Measurements from ENCODE around the gene P2RX2.
A peak's percentile ranks its signal among the peaks of the same experiment; 100 is the strongest.

The P2RX2 gene

GRCh38 chr12:132571051-132571450 is 47.5 kb upstream of the P2RX2 start:
- no peak for DNase-seq (ENCODE audit: low spot score)
- Histone ChIP-seq H3K4me1 (ENCODE audit: control insufficient read depth in 2 of 2, insufficient read depth in 1 of 2, low read depth in 1 of 2, low read length in 2 of 2) (no peaks in the 10 kb centered on the region), H3K27me3 (ENCODE audit: control insufficient read depth in 3 of 3, insufficient read depth in 3 of 3, low read depth in 1 of 3, low read length in 3 of 3) (no peaks in the 10 kb centered on the region), H3K4me2 (ENCODE audit: insufficient read depth, low read length, poor library complexity, severe bottlenecking) (no peak overlapping the region), H3K79me1 (ENCODE audit: low read depth, low read length) (peaks cover 28% of the 10 kb centered on the region), H3K23ac (ENCODE audit: low read depth, low read length, poor library complexity) (no peak overlapping the region), H2BK15ac (ENCODE audit: low read length) (no peak overlapping the region), H2BK12ac (ENCODE audit: low read length) (peak overlapping the region; percentile 58), H2BK5ac (ENCODE audit: low read length) (no peak overlapping the region), H3K4me3 (ENCODE audit: low read length in 2 of 2) (no peak overlapping the region), H3K36me3 (replicated peaks in 1 of 2; ENCODE audit: control insufficient read depth in 2 of 2, insufficient read depth in 2 of 2, low read length in 2 of 2) (peaks cover 31 to 80% of the 10 kb centered on the region in 2 donors), H3K18ac (ENCODE audit: low read length) (no peak overlapping the region), H3K14ac (ENCODE audit: low read length) (no peak overlapping the region), H3K9ac (ENCODE audit: low read depth, low read length, poor library complexity) (no peak overlapping the region), H3K27ac (replicated peaks; ENCODE audit: low read length) (no peak overlapping the region), H2AK5ac (ENCODE audit: low read depth, low read length) (no peak overlapping the region), H4K91ac (ENCODE audit: low read depth, low read length, poor library complexity) (no peak overlapping the region), H3K4ac (ENCODE audit: low read length) (no peak overlapping the region), H2BK120ac (ENCODE audit: low read depth, low read length) (no peak overlapping the region), H4K8ac (ENCODE audit: low read depth, low read length) (no peak overlapping the region), H2AFZ (ENCODE audit: low read length) (no peak overlapping the region), H3K9me3 (replicated peaks in 1 of 2; ENCODE audit: control insufficient read depth in 2 of 2, insufficient read depth in 1 of 2, low read depth in 1 of 2, low read length in 2 of 2) (no peaks in the 10 kb centered on the region)
- no CpG with 5 or more reads among the region's 27 CpGs for WGBS, 2 donors (ENCODE audit: extremely low coverage in 2 of 2, insufficient read length in 2 of 2, insufficient replicate concordance in 1 of 2)

- H2BK12ac ChIP-seq (ENCODE audit: low read length) = peak overlapping the region; percentile 41
- no peak overlapping the region for H2BK120ac ChIP-seq (ENCODE audit: low read depth, low read length)
- H3K18ac ChIP-seq (ENCODE audit: low read length) = no peak overlapping the region
- peak overlapping the region; percentile 73 for H3K23ac ChIP-seq (ENCODE audit: low read depth, low read length, poor library complexity)
- no peaks in the 10 kb centered on the region for H3K4me1 ChIP-seq (ENCODE audit: control insufficient read depth in 2 of 2, insufficient read depth in 1 of 2, low read depth in 1 of 2, low read length in 2 of 2)
- no peak overlapping the region for H3K27ac ChIP-seq (replicated peaks; ENCODE audit: low read length)
- H4K91ac ChIP-seq (ENCODE audit: low read depth, low read length, poor library complexity) = no peak overlapping the region
- no peak overlapping the region for H3K4me3 ChIP-seq (ENCODE audit: low read length in 2 of 2)
- no CpG with 5 or more reads among the region's 20 CpGs for WGBS, 2 donors (ENCODE audit: extremely low coverage in 2 of 2, insufficient read length in 2 of 2, insufficient replicate concordance in 1 of 2)
- no peak overlapping the region for H2AK5ac ChIP-seq (ENCODE audit: low read depth, low read length)
- H3K36me3 ChIP-seq (replicated peaks in 1 of 2; ENCODE audit: control insufficient read depth in 2 of 2, insufficient read depth in 2 of 2, low read length in 2 of 2) = peaks cover 34 to 83% of the 10 kb centered on the region in 2 donors
- H2BK15ac ChIP-seq (ENCODE audit: low read length) = no peak overlapping the region
- DNase-seq (ENCODE audit: low spot score) = no peak
- no peak overlapping the region for H3K4ac ChIP-seq (ENCODE audit: low read length)
- no peak overlapping the region for H3K14ac ChIP-seq (ENCODE audit: low read length)
- no peaks in the 10 kb centered on the region for H3K9me3 ChIP-seq (replicated peaks in 1 of 2; ENCODE audit: control insufficient read depth in 2 of 2, insufficient read depth in 1 of 2, low read depth in 1 of 2, low read length in 2 of 2)
- peaks cover 26% of the 10 kb centered on the region for H3K79me1 ChIP-seq (ENCODE audit: low read depth, low read length)
- no peak overlapping the region for H2AFZ ChIP-seq (ENCODE audit: low read length)
- no peak overlapping the region for H3K4me2 ChIP-seq (ENCODE audit: insufficient read depth, low read length, poor library complexity, severe bottlenecking)
- no peak overlapping the region for H2BK5ac ChIP-seq (ENCODE audit: low read length)
- H4K8ac ChIP-seq (ENCODE audit: low read depth, low read length) = no peak overlapping the region
- H3K27me3 ChIP-seq (ENCODE audit: control insufficient read depth in 3 of 3, insufficient read depth in 3 of 3, low read depth in 1 of 3, low read length in 3 of 3) = no peaks in the 10 kb centered on the region
- no peak overlapping the region for H3K9ac ChIP-seq (ENCODE audit: low read depth, low read length, poor library complexity)
Observed at GRCh38 chr12:132571598-132571997, 47.0 kb upstream of the P2RX2 start.

GRCh38 chr12:132572106-132572505 is 46.5 kb upstream of the P2RX2 start:
- peak overlapping the region; percentile 82 for H4K8ac ChIP-seq (ENCODE audit: low read depth, low read length)
- H2BK12ac ChIP-seq (ENCODE audit: low read length) = peak overlapping the region; percentile 41
- no peaks in the 10 kb centered on the region for H3K9me3 ChIP-seq (replicated peaks in 1 of 2; ENCODE audit: control insufficient read depth in 2 of 2, insufficient read depth in 1 of 2, low read depth in 1 of 2, low read length in 2 of 2)
- no peak overlapping the region for H3K4me3 ChIP-seq (ENCODE audit: low read length in 2 of 2)
- H3K23ac ChIP-seq (ENCODE audit: low read depth, low read length, poor library complexity) = peak overlapping the region; percentile 73
- DNase-seq (ENCODE audit: low spot score) = no peak
- H3K4me2 ChIP-seq (ENCODE audit: insufficient read depth, low read length, poor library complexity, severe bottlenecking) = no peak overlapping the region
- no peak overlapping the region for H3K27ac ChIP-seq (replicated peaks; ENCODE audit: low read length)
- H3K9ac ChIP-seq (ENCODE audit: low read depth, low read length, poor library complexity) = peak overlapping the region; percentile 60
- H3K27me3 ChIP-seq (ENCODE audit: control insufficient read depth in 3 of 3, insufficient read depth in 3 of 3, low read depth in 1 of 3, low read length in 3 of 3) = no peaks in the 10 kb centered on the region
- H3K36me3 ChIP-seq (replicated peaks in 1 of 2; ENCODE audit: control insufficient read depth in 2 of 2, insufficient read depth in 2 of 2, low read length in 2 of 2) = peaks cover 38 to 84% of the 10 kb centered on the region in 2 donors
- H3K18ac ChIP-seq (ENCODE audit: low read length) = no peak overlapping the region
- no peak overlapping the region for H2AK5ac ChIP-seq (ENCODE audit: low read depth, low read length)
- H3K4ac ChIP-seq (ENCODE audit: low read length) = no peak overlapping the region
- H2BK120ac ChIP-seq (ENCODE audit: low read depth, low read length) = no peak overlapping the region
- no peak overlapping the region for H2BK15ac ChIP-seq (ENCODE audit: low read length)
- H2BK5ac ChIP-seq (ENCODE audit: low read length) = no peak overlapping the region
- H2AFZ ChIP-seq (ENCODE audit: low read length) = no peak overlapping the region
- no peaks in the 10 kb centered on the region for H3K4me1 ChIP-seq (ENCODE audit: control insufficient read depth in 2 of 2, insufficient read depth in 1 of 2, low read depth in 1 of 2, low read length in 2 of 2)
- H3K14ac ChIP-seq (ENCODE audit: low read length) = peak overlapping the region; percentile 21
- H3K79me1 ChIP-seq (ENCODE audit: low read depth, low read length) = peaks cover 22% of the 10 kb centered on the region
- H4K91ac ChIP-seq (ENCODE audit: low read depth, low read length, poor library complexity) = no peak overlapping the region
- WGBS, 2 donors (ENCODE audit: extremely low coverage in 2 of 2, insufficient read length in 2 of 2, insufficient replicate concordance in 1 of 2) = no CpG with 5 or more reads among the region's 26 CpGs

- no peak overlapping the region for H3K4ac ChIP-seq (ENCODE audit: low read length)
- no peak for DNase-seq (ENCODE audit: low spot score)
- no CpG with 5 or more reads among the region's 36 CpGs for whole genome bisulfite sequencing, 2 donors (ENCODE audit: extremely low coverage in 2 of 2, insufficient read length in 2 of 2, insufficient replicate concordance in 1 of 2)
- no peak overlapping the region for H2BK15ac ChIP-seq (ENCODE audit: low read length)
- H3K18ac ChIP-seq (ENCODE audit: low read length) = peak overlapping the region; percentile 38
- H2AFZ ChIP-seq (ENCODE audit: low read length) = no peak overlapping the region
- no peak overlapping the region for H2BK120ac ChIP-seq (ENCODE audit: low read depth, low read length)
- peak overlapping the region; percentile 82 for H4K8ac ChIP-seq (ENCODE audit: low read depth, low read length)
- no peaks in the 10 kb centered on the region for H3K4me1 ChIP-seq (ENCODE audit: control insufficient read depth in 2 of 2, insufficient read depth in 1 of 2, low read depth in 1 of 2, low read length in 2 of 2)
- H3K27me3 ChIP-seq (ENCODE audit: control insufficient read depth in 3 of 3, insufficient read depth in 3 of 3, low read depth in 1 of 3, low read length in 3 of 3) = no peaks in the 10 kb centered on the region
- H3K27ac ChIP-seq (replicated peaks; ENCODE audit: low read length) = no peak overlapping the region
- no peak overlapping the region for H4K91ac ChIP-seq (ENCODE audit: low read depth, low read length, poor library complexity)
- no peak overlapping the region for H3K9ac ChIP-seq (ENCODE audit: low read depth, low read length, poor library complexity)
- peaks cover 15% of the 10 kb centered on the region for H3K79me1 ChIP-seq (ENCODE audit: low read depth, low read length)
- no peaks in the 10 kb centered on the region for H3K9me3 ChIP-seq (replicated peaks in 1 of 2; ENCODE audit: control insufficient read depth in 2 of 2, insufficient read depth in 1 of 2, low read depth in 1 of 2, low read length in 2 of 2)
- no peak overlapping the region for H2BK12ac ChIP-seq (ENCODE audit: low read length)
- peak overlapping the region in 1 of 2 donors; percentile 47 for H3K4me3 ChIP-seq (ENCODE audit: low read length in 2 of 2)
- peaks cover 38 to 84% of the 10 kb centered on the region in 2 donors for H3K36me3 ChIP-seq (replicated peaks in 1 of 2; ENCODE audit: control insufficient read depth in 2 of 2, insufficient read depth in 2 of 2, low read length in 2 of 2)
- peak overlapping the region; percentile 31 for H3K23ac ChIP-seq (ENCODE audit: low read depth, low read length, poor library complexity)
- H2AK5ac ChIP-seq (ENCODE audit: low read depth, low read length) = no peak overlapping the region
- H3K4me2 ChIP-seq (ENCODE audit: insufficient read depth, low read length, poor library complexity, severe bottlenecking) = no peak overlapping the region
- H3K14ac ChIP-seq (ENCODE audit: low read length) = peak overlapping the region; percentile 56
- H2BK5ac ChIP-seq (ENCODE audit: low read length) = peak overlapping the region; percentile 24
Observed at GRCh38 chr12:132572801-132573760, 45.5 kb upstream of the P2RX2 start.
